A549 (cell line): Measurements from ENCODE around the gene PAM. TPM values are rescaled to one million over a fixed set of nuclear protein-coding genes. Genes with fewer than 3 reads are reported as not detected.

Source experiments
- ATAC-seq, 2 experiments: fragments of 200-7000 bp in 1 of 2; fragments of >200 bp in 1 of 2; cut with Nextera tagmentation in 1 of 2; cut with Tn5 transposase in 1 of 2; 3 replicates each; pipeline versions ENCODE4 v1.8.0 to v1.9.1; 2018 to 2020; ENCODE audit warnings: mild to moderate bottlenecking in 1 of 2, moderate library complexity in 1 of 2
- CTCF ChIA-PET: fragments of 300-600 bp; sonication (Branson Sonifier 250); formaldehyde crosslinking; extraction: SDS; loops from one replicate; lab custom pipeline; 2021; ENCODE audit warnings: antibody characterized with exemption, inconsistent platforms; lab: Yijun Ruan, JAX
- POLR2A ChIA-PET: fragments of 350-600 bp; formaldehyde crosslinking; extraction: SDS; loops from one replicate; lab custom pipeline; 2021; ENCODE audit warnings: antibody characterized with exemption, inconsistent platforms; lab: Yijun Ruan, JAX
- DNase-seq, 2 experiments: peaks; one replicate each; pipeline versions ENCODE4 v3.0.0 to v3.0.0-alpha.2; 2011 to 2016; ENCODE audit warnings: low read depth in 1 of 2, low spot score in 1 of 2
- FAIRE-seq: peaks from 2 replicates; lab custom pipeline; 2011; peaks lifted over from hg19 to GRCh38; lab: Jason Lieb, UNC
- H3K27ac ChIP-seq, 2 experiments: fragments of >200 bp; sonication (Bioruptor Twin); formaldehyde crosslinking; 3 replicates each; pipeline ENCODE4 v1.5.1; 2016 to 2017
- H3K4me1 ChIP-seq: fragments of >200 bp; sonication (Bioruptor Twin); formaldehyde crosslinking; 3 replicates; pipeline ENCODE4 v1.6.1; 2016
- H3K4me2 ChIP-seq: fragments of >200 bp; sonication (Bioruptor Twin); formaldehyde crosslinking; 3 replicates; pipeline ENCODE4 v1.6.1; 2016
- H3K4me3 ChIP-seq: fragments of >200 bp; sonication (Bioruptor Twin); formaldehyde crosslinking; 3 replicates; pipeline ENCODE4 v1.5.1; 2016
- H3K9me3 ChIP-seq: fragments of >200 bp; sonication (Bioruptor Twin); formaldehyde crosslinking; 3 replicates; pipeline ENCODE4 v1.6.1; 2016
- CBX2 ChIP-seq: fragments of 200-600 bp; sonication (generic); IDR thresholded peaks from 2 replicates; pipeline ENCODE4 v1.6.1; 2016; ENCODE audit warnings: low read depth, mild to moderate bottlenecking, borderline replicate concordance
- CBX8 ChIP-seq: fragments of 200-600 bp; sonication (generic); IDR thresholded peaks from 2 replicates; pipeline ENCODE4 v1.6.1; 2016
- CEBPB ChIP-seq, 2 experiments: fragments of >200 bp in 1 of 2; sonication (Bioruptor Twin) in 1 of 2; formaldehyde crosslinking in 1 of 2; IDR thresholded peaks; 2 replicates each; pipeline ENCODE4 v1.6.1; 2012 to 2016
- CHD2 ChIP-seq: fragments of 150-350 bp; IDR thresholded peaks from 2 replicates; pipeline ENCODE4 v1.6.1; 2014; ENCODE audit warnings: low read length; ENCODE audit not compliant: partially characterized antibody
- CHD4 ChIP-seq: fragments of 200-600 bp; sonication (generic); IDR thresholded peaks from 2 replicates; pipeline ENCODE4 v1.6.1; 2016; ENCODE audit warnings: antibody characterized with exemption, mild to moderate bottlenecking, borderline replicate concordance
- EHF ChIP-seq: fragments of 250-450 bp; sonication (Bioruptor Pico); IDR thresholded peaks from 2 replicates; pipeline ENCODE4 v1.5.0; 2020; ENCODE audit warnings: mild to moderate bottlenecking
- HEYL ChIP-seq: fragments of 250-450 bp; sonication (Bioruptor Pico); IDR thresholded peaks from 2 replicates; pipeline ENCODE4 v1.8.0; 2021; ENCODE audit warnings: mild to moderate bottlenecking, moderate library complexity
- HOXA7 ChIP-seq: fragments of 250-450 bp; sonication (Bioruptor Pico); IDR thresholded peaks from 2 replicates; pipeline ENCODE4 v1.5.0; 2020; ENCODE audit warnings: mild to moderate bottlenecking, moderate library complexity
- JUN ChIP-seq, 2 experiments: fragments of >200 bp; sonication (Bioruptor Twin); formaldehyde crosslinking; IDR thresholded peaks; 2 replicates in 1 of 2; 3 replicates in 1 of 2; pipeline ENCODE4 v1.6.1; 2016 to 2017
- JUNB ChIP-seq: fragments of >200 bp; sonication (Bioruptor Twin); formaldehyde crosslinking; IDR thresholded peaks from 2 replicates; pipeline ENCODE4 v1.6.1; 2016
- MAFK ChIP-seq: fragments of 450-650 bp; IDR thresholded peaks from 2 replicates; pipeline ENCODE4 v1.6.1; 2014; ENCODE audit not compliant: partially characterized antibody
- NPAS2 ChIP-seq: fragments of 250-450 bp; sonication (Bioruptor Pico); IDR thresholded peaks from 2 replicates; pipeline ENCODE4 v1.8.0; 2022; ENCODE audit warnings: mild to moderate bottlenecking, moderate library complexity, borderline replicate concordance
- POLR2A ChIP-seq: IDR thresholded peaks from 2 replicates; pipeline ENCODE4 v1.6.1; 2012; ENCODE audit warnings: mild to moderate bottlenecking, low read length
- RAD21 ChIP-seq, 2 experiments: fragments of >200 bp in 1 of 2; sonication (Bioruptor Twin) in 1 of 2; formaldehyde crosslinking in 1 of 2; IDR thresholded peaks in 1 of 2; conservative IDR thresholded peaks in 1 of 2; 2 replicates in 1 of 2; 3 replicates in 1 of 2; pipeline ENCODE4 v1.6.1; 2012 to 2018; ENCODE audit warnings: inconsistent platforms in 1 of 2
- RCOR1 ChIP-seq: fragments of 150-350 bp; IDR thresholded peaks from 2 replicates; pipeline ENCODE4 v1.6.1; 2014; ENCODE audit warnings: antibody characterized with exemption, low read length, low read depth
- SMC3 ChIP-seq: fragments of >200 bp; sonication (Bioruptor Twin); formaldehyde crosslinking; IDR thresholded peaks from 3 replicates; pipeline ENCODE4 v1.6.1; 2018; ENCODE audit warnings: inconsistent platforms
- ZFP36 ChIP-seq: fragments of 450-650 bp; IDR thresholded peaks from 2 replicates; pipeline ENCODE4 v1.6.1; 2014; ENCODE audit warnings: borderline replicate concordance; ENCODE audit not compliant: partially characterized antibody
- ZSCAN20 ChIP-seq: fragments of 250-450 bp; sonication (Bioruptor Pico); IDR thresholded peaks from 2 replicates; pipeline ENCODE4 v1.8.0; 2022; ENCODE audit warnings: mild to moderate bottlenecking, moderate library complexity
- WGBS: methylation state at CpG from one replicate; pipeline ENCODE4 v1.1.6; 2017; ENCODE audit errors: missing lambda C conversion rate; 5-methylcytosine and 5-hydroxymethylcytosine counted together
- polyA plus RNA-seq, 4 experiments: library from polyadenylated mRNA; depleted of rRNA in 3 of 4; stranded (reverse); fragments of >200 nt; fragmentation: RNase III in 1 of 4; extraction: RNeasy Plus Mini Kit Qiagen cat#74134 plus additional on column Dnase treatment in 1 of 4; gene quantifications; 2 replicates in 3 of 4; 3 replicates in 1 of 4; pipeline ENCODE4 v1.2.3, GENCODE V29; 2011 to 2017
- TF ChIP-seq, protein P1 (sequence below): fragments of 450-650 bp; IDR thresholded peaks from 2 replicates; pipeline ENCODE4 v1.6.1; 2014; ENCODE audit warnings: antibody characterized with exemption
- TF ChIP-seq, protein P2 (sequence below): fragments of 150-350 bp; IDR thresholded peaks from 2 replicates; pipeline ENCODE4 v1.6.1; 2014; ENCODE audit warnings: low read depth, mild to moderate bottlenecking, low read length
- TF ChIP-seq, protein P3 (sequence below): fragments of 250-450 bp; sonication (Bioruptor Pico); IDR thresholded peaks from 2 replicates; pipeline ENCODE4 v1.5.0; 2021; ENCODE audit warnings: mild to moderate bottlenecking, moderate library complexity, borderline replicate concordance
- TF ChIP-seq, protein P4 (sequence below): fragments of 250-450 bp; sonication (Bioruptor Pico); IDR thresholded peaks from 2 replicates; pipeline ENCODE4 v1.5.0; 2020; ENCODE audit warnings: low read depth, mild to moderate bottlenecking, moderate library complexity
- TF ChIP-seq, protein P5 (sequence below): fragments of >200 bp; sonication (Bioruptor Twin); formaldehyde crosslinking; IDR thresholded peaks from 2 replicates; pipeline ENCODE4 v1.6.1; 2016
- TF ChIP-seq, protein P6 (sequence below): fragments of >200 bp; sonication (Bioruptor Twin); formaldehyde crosslinking; IDR thresholded peaks from 3 replicates; pipeline ENCODE4 v1.6.1; 2016

PAM gene
- polyA plus RNA-seq, 2 of the 4 experiments (the other 2 are of a cell fraction) = 21.5 to 25.1 TPM

DNA sequence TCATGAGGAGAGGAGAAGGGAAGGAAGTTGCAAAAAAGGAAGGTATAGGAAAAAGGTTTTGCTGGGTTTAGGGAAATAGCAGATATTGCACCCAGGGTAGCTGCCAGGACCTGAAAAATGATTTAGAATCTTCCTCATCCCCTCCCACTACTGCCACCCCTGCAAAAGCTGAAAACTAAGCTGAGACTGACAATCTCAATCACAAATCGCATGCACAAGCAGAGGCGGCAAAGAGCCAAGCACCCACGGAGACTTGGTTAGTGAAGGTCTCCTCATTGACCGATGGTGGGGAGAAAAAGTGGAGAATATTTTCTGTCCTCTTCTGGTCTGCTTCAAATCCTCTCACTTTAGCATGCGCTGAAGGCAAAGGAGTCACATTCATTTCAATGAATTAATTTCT is 39.1 kb upstream of the PAM start:
- TF ChIP-seq, protein P1, sequence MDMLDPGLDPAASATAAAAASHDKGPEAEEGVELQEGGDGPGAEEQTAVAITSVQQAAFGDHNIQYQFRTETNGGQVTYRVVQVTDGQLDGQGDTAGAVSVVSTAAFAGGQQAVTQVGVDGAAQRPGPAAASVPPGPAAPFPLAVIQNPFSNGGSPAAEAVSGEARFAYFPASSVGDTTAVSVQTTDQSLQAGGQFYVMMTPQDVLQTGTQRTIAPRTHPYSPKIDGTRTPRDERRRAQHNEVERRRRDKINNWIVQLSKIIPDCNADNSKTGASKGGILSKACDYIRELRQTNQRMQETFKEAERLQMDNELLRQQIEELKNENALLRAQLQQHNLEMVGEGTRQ = no peak
- TF ChIP-seq, protein P2, sequence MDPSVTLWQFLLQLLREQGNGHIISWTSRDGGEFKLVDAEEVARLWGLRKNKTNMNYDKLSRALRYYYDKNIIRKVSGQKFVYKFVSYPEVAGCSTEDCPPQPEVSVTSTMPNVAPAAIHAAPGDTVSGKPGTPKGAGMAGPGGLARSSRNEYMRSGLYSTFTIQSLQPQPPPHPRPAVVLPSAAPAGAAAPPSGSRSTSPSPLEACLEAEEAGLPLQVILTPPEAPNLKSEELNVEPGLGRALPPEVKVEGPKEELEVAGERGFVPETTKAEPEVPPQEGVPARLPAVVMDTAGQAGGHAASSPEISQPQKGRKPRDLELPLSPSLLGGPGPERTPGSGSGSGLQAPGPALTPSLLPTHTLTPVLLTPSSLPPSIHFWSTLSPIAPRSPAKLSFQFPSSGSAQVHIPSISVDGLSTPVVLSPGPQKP = no peak
- TF ChIP-seq SMC3 (no peak), JUNB (no peak), CBX2 (no peak), MAFK (no peak), CHD2 (no peak), POLR2A (no peak), RAD21 (conservative IDR thresholded peaks at IDR 0.05 in 1 of 2, IDR thresholded peaks at IDR 0.05 in 1 of 2) (no peak), EHF (CRISPR knock-in tag) (no peak), RCOR1 (no peak), JUN (IDR thresholded peaks at IDR 0.05) (no peak), CEBPB (IDR thresholded peaks at IDR 0.05) (no peak), CBX8 (no peak), ZFP36 (no peak)
- TF ChIP-seq, protein P3, sequence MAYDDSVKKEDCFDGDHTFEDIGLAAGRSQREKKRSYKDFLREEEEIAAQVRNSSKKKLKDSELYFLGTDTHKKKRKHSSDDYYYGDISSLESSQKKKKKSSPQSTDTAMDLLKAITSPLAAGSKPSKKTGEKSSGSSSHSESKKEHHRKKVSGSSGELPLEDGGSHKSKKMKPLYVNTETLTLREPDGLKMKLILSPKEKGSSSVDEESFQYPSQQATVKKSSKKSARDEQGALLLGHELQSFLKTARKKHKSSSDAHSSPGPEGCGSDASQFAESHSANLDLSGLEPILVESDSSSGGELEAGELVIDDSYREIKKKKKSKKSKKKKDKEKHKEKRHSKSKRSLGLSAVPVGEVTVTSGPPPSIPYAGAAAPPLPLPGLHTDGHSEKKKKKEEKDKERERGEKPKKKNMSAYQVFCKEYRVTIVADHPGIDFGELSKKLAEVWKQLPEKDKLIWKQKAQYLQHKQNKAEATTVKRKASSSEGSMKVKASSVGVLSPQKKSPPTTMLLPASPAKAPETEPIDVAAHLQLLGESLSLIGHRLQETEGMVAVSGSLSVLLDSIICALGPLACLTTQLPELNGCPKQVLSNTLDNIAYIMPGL (CRISPR knock-in tag) = no peak
- TF ChIP-seq, protein P4, sequence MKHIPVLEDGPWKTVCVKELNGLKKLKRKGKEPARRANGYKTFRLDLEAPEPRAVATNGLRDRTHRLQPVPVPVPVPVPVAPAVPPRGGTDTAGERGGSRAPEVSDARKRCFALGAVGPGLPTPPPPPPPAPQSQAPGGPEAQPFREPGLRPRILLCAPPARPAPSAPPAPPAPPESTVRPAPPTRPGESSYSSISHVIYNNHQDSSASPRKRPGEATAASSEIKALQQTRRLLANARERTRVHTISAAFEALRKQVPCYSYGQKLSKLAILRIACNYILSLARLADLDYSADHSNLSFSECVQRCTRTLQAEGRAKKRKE (CRISPR knock-in tag) = no peak
- Histone ChIP-seq H3K4me3 (no peak overlapping the region), H3K4me1 (no peaks in the 10 kb centered on the region), H3K27ac (no peak overlapping the region), H3K9me3 (no peaks in the 10 kb centered on the region), H3K4me2 (no peak overlapping the region)
- DNase-seq = no peak
- WGBS = 80% methylated on average over 5 of the region's 5 CpGs
- POLR2A ChIA-PET = no interaction called here
- FAIRE-seq = no peak
- no peak for ATAC-seq
- CTCF ChIA-PET = interaction anchor here (1.4 to 1.7 kb wide), 2 partner anchors 10 to 423 kb away, joined by 4 to 5 read pairs; no protein-coding TSS in a partner anchor

DNA sequence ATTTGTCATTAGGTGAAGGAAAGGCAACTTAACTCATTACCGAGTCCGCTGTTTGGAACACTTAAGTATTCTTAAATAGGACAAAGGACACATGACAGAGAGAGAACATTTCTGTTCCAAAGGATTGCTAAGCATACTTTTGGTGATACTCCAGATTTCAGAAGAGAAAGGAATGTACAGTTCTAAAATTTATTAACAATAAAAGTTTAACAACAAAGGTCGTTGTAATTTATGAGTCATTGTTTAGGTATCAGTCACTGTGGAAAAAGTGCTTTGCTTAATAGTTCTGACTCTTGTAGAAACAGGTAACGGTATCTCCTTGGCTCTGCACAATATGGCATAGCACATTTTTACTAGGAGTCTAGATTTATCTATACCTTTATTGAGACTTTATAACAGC is 36.3 kb upstream of the PAM start:
- DNase-seq (no peak), FAIRE-seq (no peak), ATAC-seq (no peak)
- Histone ChIP-seq H3K4me3 (no peak overlapping the region), H3K4me2 (no peak overlapping the region), H3K27ac (no peak overlapping the region), H3K4me1 (no peaks in the 10 kb centered on the region), H3K9me3 (no peaks in the 10 kb centered on the region)
- TF ChIP-seq, protein P2 = no peak
- TF ChIP-seq NPAS2 (CRISPR knock-in tag) = no peak
- no peak for TF ChIP-seq CBX2
- TF ChIP-seq HEYL (CRISPR knock-in tag) = no peak
- no peak for TF ChIP-seq RAD21 (conservative IDR thresholded peaks at IDR 0.05 in 1 of 2, IDR thresholded peaks at IDR 0.05 in 1 of 2)
- TF ChIP-seq JUN (IDR thresholded peaks at IDR 0.05) = no peak
- no peak for TF ChIP-seq HOXA7
- TF ChIP-seq CHD4 = no peak
- TF ChIP-seq, protein P5, sequence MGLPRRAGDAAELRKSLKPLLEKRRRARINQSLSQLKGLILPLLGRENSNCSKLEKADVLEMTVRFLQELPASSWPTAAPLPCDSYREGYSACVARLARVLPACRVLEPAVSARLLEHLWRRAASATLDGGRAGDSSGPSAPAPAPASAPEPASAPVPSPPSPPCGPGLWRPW = no peak
- no peak for TF ChIP-seq EHF (CRISPR knock-in tag)
- no peak for TF ChIP-seq RCOR1
- TF ChIP-seq, protein P6, sequence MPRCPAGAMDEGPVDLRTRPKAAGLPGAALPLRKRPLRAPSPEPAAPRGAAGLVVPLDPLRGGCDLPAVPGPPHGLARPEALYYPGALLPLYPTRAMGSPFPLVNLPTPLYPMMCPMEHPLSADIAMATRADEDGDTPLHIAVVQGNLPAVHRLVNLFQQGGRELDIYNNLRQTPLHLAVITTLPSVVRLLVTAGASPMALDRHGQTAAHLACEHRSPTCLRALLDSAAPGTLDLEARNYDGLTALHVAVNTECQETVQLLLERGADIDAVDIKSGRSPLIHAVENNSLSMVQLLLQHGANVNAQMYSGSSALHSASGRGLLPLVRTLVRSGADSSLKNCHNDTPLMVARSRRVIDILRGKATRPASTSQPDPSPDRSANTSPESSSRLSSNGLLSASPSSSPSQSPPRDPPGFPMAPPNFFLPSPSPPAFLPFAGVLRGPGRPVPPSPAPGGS = no peak
- no peak for TF ChIP-seq ZSCAN20 (CRISPR knock-in tag)
- ChIA-PET POLR2A (no interaction called here), CTCF (no interaction called here)
- WGBS = 23% methylated on average over 4 of the region's 4 CpGs
